H1 (cell line): Measurements from ENCODE around the gene NAT9. TPM values are rescaled to one million over a fixed set of nuclear protein-coding genes. Genes with fewer than 3 reads are reported as not detected.

Source experiments
- CTCF ChIA-PET: fragments of 300-600 bp; sonication (Branson Sonifier 250); formaldehyde crosslinking; loops from one replicate; lab custom pipeline; 2021; ENCODE audit not compliant: partially characterized antibody; lab: Charles Lee
- POLR2A ChIA-PET: fragments of 300-600 bp; sonication (Branson Sonifier 250); formaldehyde crosslinking; loops from one replicate; lab custom pipeline; 2021; ENCODE audit warnings: inconsistent platforms; ENCODE audit not compliant: partially characterized antibody; lab: Charles Lee
- DNase-seq, 2 experiments: peaks; one replicate each; pipeline versions ENCODE4 v3.0.0 to v3.0.0-alpha.2; 2010 to 2022; ENCODE audit warnings: low spot score in 2 of 2, low read depth in 1 of 2, mixed read lengths in 1 of 2
- FAIRE-seq: peaks from 2 replicates; lab custom pipeline; 2011; peaks lifted over from hg19 to GRCh38; lab: Jason Lieb, UNC
- H2AFZ ChIP-seq: 2 replicates; pipeline ENCODE4 v1.8.1; 2012; ENCODE audit warnings: low read length, inconsistent platforms
- H2AK5ac ChIP-seq: 2 replicates; pipeline ENCODE4 v1.6.1; 2013; ENCODE audit warnings: low read depth, low read length
- H2BK120ac ChIP-seq: replicated peaks from 2 replicates; pipeline ENCODE3; 2013; ENCODE audit warnings: low read depth, low read length, inconsistent platforms
- H2BK12ac ChIP-seq: 2 replicates; pipeline ENCODE4 v1.6.1; 2013; ENCODE audit warnings: low read depth, low read length
- H2BK15ac ChIP-seq: 2 replicates; pipeline ENCODE4 v1.6.1; 2013; ENCODE audit warnings: low read length
- H2BK20ac ChIP-seq: 2 replicates; pipeline ENCODE4 v1.6.1; 2013; ENCODE audit warnings: low read length
- H2BK5ac ChIP-seq: 2 replicates; pipeline ENCODE4 v1.6.1; 2013; ENCODE audit warnings: low read depth, low read length
- H3K14ac ChIP-seq: 2 replicates; pipeline ENCODE4 v1.6.1; 2013; ENCODE audit warnings: inconsistent platforms; ENCODE audit not compliant: insufficient read length
- H3K18ac ChIP-seq: 2 replicates; pipeline ENCODE4 v1.6.1; 2013; ENCODE audit warnings: low read length; ENCODE audit errors: extremely low read depth
- H3K23ac ChIP-seq: 2 replicates; pipeline ENCODE4 v1.6.1; 2013; ENCODE audit warnings: inconsistent platforms; ENCODE audit not compliant: insufficient read length
- H3K23me2 ChIP-seq: 2 replicates; pipeline ENCODE4 v1.6.1; 2013; ENCODE audit warnings: low read depth, low read length
- H3K27ac ChIP-seq: 2 replicates; pipeline ENCODE4 v1.6.1; 2011; ENCODE audit warnings: low read depth, low read length, inconsistent platforms
- H3K27me3 ChIP-seq, 4 experiments: replicated peaks in 1 of 4; 1 replicate in 1 of 4; 2 replicates in 3 of 4; pipeline versions ENCODE4 v1.6.1 to v1.8.1; 2011 to 2013; ENCODE audit warnings: low read length in 3 of 4, mild to moderate bottlenecking in 3 of 4, inconsistent platforms in 2 of 4, mixed read lengths in 2 of 4, moderate library complexity in 1 of 4; ENCODE audit not compliant: control insufficient read depth in 3 of 4, insufficient read depth in 3 of 4; ENCODE audit errors: extremely low read depth in 1 of 4
- H3K36me3 ChIP-seq, 4 experiments: 2 replicates each; pipeline versions ENCODE4 v1.6.1 to v1.8.1; 2011 to 2013; ENCODE audit warnings: mild to moderate bottlenecking in 4 of 4, low read length in 3 of 4, moderate library complexity in 2 of 4, control low read depth in 1 of 4, inconsistent platforms in 1 of 4; ENCODE audit not compliant: insufficient read depth in 4 of 4, control insufficient read depth in 2 of 4
- H3K4ac ChIP-seq: replicated peaks from 2 replicates; pipeline ENCODE3; 2013; ENCODE audit warnings: low read length, low read depth, mixed read lengths, inconsistent platforms; ENCODE audit not compliant: insufficient read length
- H3K4me1 ChIP-seq, 4 experiments: replicated peaks in 1 of 4; 1 replicate in 1 of 4; 2 replicates in 3 of 4; pipeline versions ENCODE4 v1.6.1 to v1.8.1; 2011 to 2013; ENCODE audit warnings: low read length in 3 of 4, inconsistent platforms in 2 of 4, mixed read lengths in 1 of 4; ENCODE audit not compliant: insufficient read depth in 4 of 4, control insufficient read depth in 3 of 4
- H3K4me2 ChIP-seq, 2 experiments: 2 replicates each; pipeline versions ENCODE4 v1.6.1 to v1.8.1; 2011 to 2013; ENCODE audit warnings: low read depth in 2 of 2, low read length in 2 of 2, control low read depth in 1 of 2, inconsistent platforms in 1 of 2, mild to moderate bottlenecking in 1 of 2; ENCODE audit not compliant: insufficient read depth in 1 of 2
- H3K4me3 ChIP-seq, 4 experiments: fragments of 200-600, 300-600 bp in 1 of 4; sonication (generic), shearing (Covaris generic), sonication (Bioruptor Twin) in 1 of 4; 2 replicates each; pipeline versions ENCODE4 v1.5.1 to v1.8.1; 2011 to 2016; ENCODE audit warnings: low read length in 4 of 4, low read depth in 3 of 4, control low read depth in 2 of 4, inconsistent platforms in 2 of 4, mild to moderate bottlenecking in 2 of 4, mixed read lengths in 1 of 4, moderate library complexity in 1 of 4; ENCODE audit not compliant: insufficient read depth in 2 of 4; ENCODE audit errors: extremely low read depth in 1 of 4
- H3K56ac ChIP-seq: replicated peaks from 2 replicates; pipeline ENCODE3; 2013; ENCODE audit warnings: low read depth, mild to moderate bottlenecking, mixed read lengths, low read length, inconsistent platforms; ENCODE audit not compliant: insufficient read length
- H3K79me1 ChIP-seq: 2 replicates; pipeline ENCODE4 v1.6.1; 2013; ENCODE audit warnings: low read depth, low read length, control low read depth
- H3K79me2 ChIP-seq, 2 experiments: 2 replicates each; pipeline versions ENCODE4 v1.6.1 to v1.8.1; 2012 to 2013; ENCODE audit warnings: low read length in 2 of 2, mild to moderate bottlenecking in 2 of 2, inconsistent platforms in 1 of 2; ENCODE audit not compliant: insufficient read depth in 2 of 2, control insufficient read depth in 1 of 2
- H3K9ac ChIP-seq, 4 experiments: replicated peaks in 1 of 4; 1 replicate in 1 of 4; 2 replicates in 3 of 4; pipeline versions ENCODE4 v1.6.1 to v1.8.1; 2011 to 2013; ENCODE audit warnings: low read depth in 3 of 4, low read length in 3 of 4, control low read depth in 2 of 4, mild to moderate bottlenecking in 2 of 4, moderate library complexity in 2 of 4, inconsistent platforms in 1 of 4; ENCODE audit errors: extremely low read depth in 1 of 4
- H3K9me3 ChIP-seq, 2 experiments: 2 replicates each; pipeline versions ENCODE4 v1.6.1 to v1.8.1; 2012 to 2013; ENCODE audit warnings: mild to moderate bottlenecking in 2 of 2, moderate library complexity in 2 of 2, control low read depth in 1 of 2, inconsistent platforms in 1 of 2, low read depth in 1 of 2, low read length in 1 of 2, mixed read lengths in 1 of 2; ENCODE audit not compliant: insufficient read depth in 2 of 2
- H4K20me1 ChIP-seq, 2 experiments: replicated peaks in 1 of 2; 2 replicates each; pipeline versions ENCODE3 to v1.8.1; 2011 to 2013; ENCODE audit warnings: inconsistent platforms in 2 of 2, low read length in 2 of 2, mild to moderate bottlenecking in 1 of 2; ENCODE audit not compliant: insufficient read depth in 2 of 2, control insufficient read depth in 1 of 2
- H4K5ac ChIP-seq: 2 replicates; pipeline ENCODE4 v1.6.1; 2013; ENCODE audit warnings: low read length, low read depth, mixed read lengths, inconsistent platforms; ENCODE audit not compliant: insufficient read length
- H4K8ac ChIP-seq: 2 replicates; pipeline ENCODE4 v1.8.0; 2013; ENCODE audit warnings: mild to moderate bottlenecking, moderate library complexity, low read length, inconsistent platforms; ENCODE audit not compliant: insufficient read depth; ENCODE audit errors: extremely low read depth
- H4K91ac ChIP-seq: replicated peaks from 2 replicates; pipeline ENCODE3; 2013; ENCODE audit warnings: low read length, mixed read lengths, inconsistent platforms; ENCODE audit not compliant: insufficient read length
- ASH2L ChIP-seq: fragments of 200-600, 300-600 bp; sonication (generic); IDR thresholded peaks from one replicate; pipeline ENCODE4 v1.7.1; 2017; ENCODE audit warnings: low read length
- CBX5 ChIP-seq: fragments of 300-800, 300-1000 bp; sonication (generic); IDR thresholded peaks from 2 replicates; pipeline ENCODE4 v1.7.1; 2016; ENCODE audit warnings: antibody characterized with exemption, low read length, low read depth
- JUN ChIP-seq: IDR thresholded peaks from 2 replicates; pipeline ENCODE4 v1.6.1; 2011; ENCODE audit warnings: low read depth, mild to moderate bottlenecking, improper control_type of control experiment, low read length
- JUND ChIP-seq: IDR thresholded peaks from 2 replicates; pipeline ENCODE4 v1.6.1; 2011; ENCODE audit warnings: mild to moderate bottlenecking, improper control_type of control experiment, low read length
- NANOG ChIP-seq: IDR thresholded peaks from 2 replicates; pipeline ENCODE4 v1.6.1; 2011; ENCODE audit warnings: low read length, low read depth, mild to moderate bottlenecking, inconsistent platforms; ENCODE audit not compliant: insufficient read depth, poor library complexity, severe bottlenecking
- PHF8 ChIP-seq: fragments of 200-600 bp; sonication (generic); conservative IDR thresholded peaks from 2 replicates; pipeline ENCODE4 v1.7.1; 2012; ENCODE audit warnings: low read depth, mild to moderate bottlenecking, inconsistent platforms, low read length, moderate library complexity
- RBBP5 ChIP-seq: IDR thresholded peaks from 2 replicates; pipeline ENCODE4 v1.7.1; 2012; ENCODE audit warnings: low read depth, mild to moderate bottlenecking, inconsistent platforms, low read length, moderate library complexity, borderline replicate concordance
- SP4 ChIP-seq: IDR thresholded peaks from 2 replicates; pipeline ENCODE4 v1.6.1; 2012; ENCODE audit warnings: low read length, inconsistent platforms
- WGBS, 2 experiments: shearing (Covaris generic) in 1 of 2; methylation state at CpG; one replicate each; pipeline versions ENCODE4 v1.1.6 to v1.1.7; 2013 to 2015; ENCODE audit warnings: low lambda C conversion rate in 2 of 2, mixed read lengths in 2 of 2, inconsistent platforms in 1 of 2, low coverage in 1 of 2, missing lambda C conversion rate in 1 of 2; ENCODE audit not compliant: insufficient replicate concordance in 2 of 2, insufficient coverage in 1 of 2, insufficient read length in 1 of 2; ENCODE audit errors: extremely low coverage in 1 of 2, missing lambda C conversion rate in 1 of 2; 5-methylcytosine and 5-hydroxymethylcytosine counted together
- polyA plus RNA-seq, 7 experiments: library from polyadenylated mRNA; depleted of rRNA in 3 of 7; stranded (reverse) in 5 of 7; unstranded in 2 of 7; fragments of >200 nt in 5 of 7; fragments of 200-250 nt in 2 of 7; gene quantifications; 1 replicate in 5 of 7; 2 replicates in 1 of 7; 4 replicates in 1 of 7; pipeline versions ENCODE4 v1.2.1 to v1.2.3, GENCODE V29; 2011 to 2013; ENCODE audit warnings: missing spikeins in 2 of 7, mixed read lengths in 2 of 7
- total RNA-seq: library from RNA; stranded (reverse); fragmentation: NEBNext Ultra II Directional; extraction: Animal tissue kit (Norgen Biotek cat#: 25700); gene quantifications from 2 replicates; pipeline ENCODE4 v1.2.1, GENCODE V29; 2021

NAT9 gene
- total and polyA plus RNA-seq, 2 of the 8 experiments (the other 6 are each of a cell fraction or from before 2014, with no cell fraction given) = 32.3 to 42.7 TPM

DNA sequence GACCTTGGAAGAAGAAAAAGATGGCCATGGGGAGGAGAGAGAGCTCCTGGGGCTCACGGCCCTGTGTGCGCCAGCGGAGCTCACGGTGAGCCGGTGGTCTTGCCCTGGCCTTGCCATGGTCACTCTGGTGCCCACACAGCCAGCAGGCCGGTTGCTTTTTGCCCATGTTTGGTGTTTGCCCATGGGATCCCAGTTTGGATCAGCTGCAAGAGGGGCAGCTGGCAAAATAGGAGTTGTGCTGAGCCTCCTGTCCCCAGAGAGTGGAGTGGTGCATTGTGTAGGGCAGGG lies 26.2 kb downstream of the NAT9 start:
- Histone ChIP-seq H3K79me1 (peaks cover 17% of the 10 kb centered on the region), H3K4ac (no peak overlapping the region), H3K14ac (no peak overlapping the region), H3K23ac (no peak overlapping the region), H3K27me3 (no peaks in the 10 kb centered on the region), H2BK5ac (no peak overlapping the region), H4K8ac (no peak overlapping the region), H3K27ac (no peak overlapping the region), H3K9me3 (no peaks in the 10 kb centered on the region), H2BK15ac (no peak overlapping the region), H3K4me2 (peak overlapping the region; percentile 79 to 96), H4K5ac (no peak overlapping the region), H3K36me3 (peaks cover 0 to 5% (median 0%) of the 10 kb centered on the region in 4 experiments; a peak in 1 of 8 replicates), H2BK20ac (0 out of 2 replicates have a peak overlapping the region, but pooled peaks have one; percentile 32), H2AFZ (no peak overlapping the region), H3K4me1 (peaks cover 5 to 41% (median 23%) of the 10 kb centered on the region in 4 experiments), H4K91ac (no peak overlapping the region), H3K56ac (no peak overlapping the region), H4K20me1 (peaks cover 19 to 30% of the 10 kb centered on the region in 2 experiments), H2BK12ac (0 out of 2 replicates have a peak overlapping the region, but pooled peaks have one; percentile 80), H2BK120ac (no peak overlapping the region), H2AK5ac (peak overlapping the region; percentile 40; the same call in 1 of the 2 replicates), H3K18ac (no peak overlapping the region), H3K79me2 (peaks cover 7 to 57% of the 10 kb centered on the region in 2 experiments; a peak in 3 of 4 replicates), H3K23me2 (peaks cover 11% of the 10 kb centered on the region), H3K4me3 (peak overlapping the region; percentile 56 to 91 (median 86)), H3K9ac (peak overlapping the region in 3 of 4 experiments; percentile 25 to 73 (median 39); a peak in 5 of 7 replicates)
- ChIA-PET CTCF (interaction anchor here (1.0 to 15.7 kb wide), 14 partner anchors 9 to 92 kb away, joined by 3 to 231 read pairs (median 4); partner anchors contain the start of genes NAT9 and RAB37), POLR2A (interaction anchor here (0.6 to 9.3 kb wide), 14 partner anchors 8 to 651 kb away, joined by 3 to 70 read pairs (median 6); partner anchors contain the start of genes NAT9 and RAB37)
- DNase-seq (no peak), FAIRE-seq (no peak)
- 73% methylated on average over 6 of the region's 6 CpGs; no CpG with 5 or more reads in 1 of the 2 experiments for WGBS, 2 experiments
- TF ChIP-seq CBX5 = no peak
- TF ChIP-seq SP4 = no peak
- TF ChIP-seq NANOG = no peak
- TF ChIP-seq RBBP5 = no peak
- TF ChIP-seq JUN = no peak
- TF ChIP-seq ASH2L = no peak
- TF ChIP-seq PHF8 = no peak
- TF ChIP-seq JUND = no peak
